Activated T-helper 9 cell treated with anti-CD3 and anti-CD28 coated beads, Interleukin-2, amount 50 U/mL, for 16 hours (primary cell): ENCODE data around the gene SS18L1.

Source experiments
- DNase-seq: peaks from one replicate; pipeline ENCODE4 v3.0.0-alpha.2; 2020; ENCODE audit warnings: low read depth

SS18L1 gene

DNA sequence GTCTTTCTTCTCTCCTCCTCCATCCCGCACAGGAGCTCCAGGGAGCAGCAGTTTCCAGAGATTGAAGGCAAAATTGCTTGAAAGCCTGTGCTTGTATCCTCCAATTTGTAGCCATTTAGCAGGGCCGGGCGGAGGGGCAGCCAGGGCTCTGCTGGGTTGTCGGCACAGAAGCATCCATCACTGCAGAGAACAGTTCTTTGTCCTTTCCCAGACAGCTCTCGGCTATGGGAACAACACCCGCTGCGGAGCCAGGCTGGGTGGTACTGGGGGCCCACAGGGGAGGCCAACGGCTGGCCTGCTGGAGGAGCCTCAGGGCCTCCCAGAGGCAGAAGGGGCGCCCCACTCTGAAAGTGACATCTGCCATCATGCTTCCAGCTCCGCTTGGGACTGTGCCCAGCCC lies 68.7 kb downstream of the SS18L1 start:
- DNase-seq, result no peak

DNA sequence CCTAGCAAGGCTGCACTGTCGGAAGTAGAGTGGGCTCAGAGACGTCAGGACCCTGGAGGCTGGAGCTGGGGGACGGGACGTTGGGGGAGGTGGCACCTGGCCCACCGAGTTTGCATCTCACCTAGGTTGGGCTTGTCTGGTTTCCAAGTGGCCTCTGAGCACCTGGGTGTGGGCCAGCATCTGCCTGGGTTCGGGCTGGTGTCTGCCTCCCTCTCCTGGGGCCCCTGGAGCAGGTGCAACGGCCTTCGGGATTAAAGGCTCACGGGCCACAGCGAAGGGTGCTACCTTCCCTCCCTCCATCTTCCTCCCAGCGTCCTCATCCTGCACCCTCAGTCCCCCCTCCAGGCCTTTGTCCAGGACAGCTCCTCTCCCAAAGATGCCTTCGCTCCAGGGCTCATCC lies 70.5 kb downstream of the SS18L1 start:
- no peak for DNase-seq

DNA sequence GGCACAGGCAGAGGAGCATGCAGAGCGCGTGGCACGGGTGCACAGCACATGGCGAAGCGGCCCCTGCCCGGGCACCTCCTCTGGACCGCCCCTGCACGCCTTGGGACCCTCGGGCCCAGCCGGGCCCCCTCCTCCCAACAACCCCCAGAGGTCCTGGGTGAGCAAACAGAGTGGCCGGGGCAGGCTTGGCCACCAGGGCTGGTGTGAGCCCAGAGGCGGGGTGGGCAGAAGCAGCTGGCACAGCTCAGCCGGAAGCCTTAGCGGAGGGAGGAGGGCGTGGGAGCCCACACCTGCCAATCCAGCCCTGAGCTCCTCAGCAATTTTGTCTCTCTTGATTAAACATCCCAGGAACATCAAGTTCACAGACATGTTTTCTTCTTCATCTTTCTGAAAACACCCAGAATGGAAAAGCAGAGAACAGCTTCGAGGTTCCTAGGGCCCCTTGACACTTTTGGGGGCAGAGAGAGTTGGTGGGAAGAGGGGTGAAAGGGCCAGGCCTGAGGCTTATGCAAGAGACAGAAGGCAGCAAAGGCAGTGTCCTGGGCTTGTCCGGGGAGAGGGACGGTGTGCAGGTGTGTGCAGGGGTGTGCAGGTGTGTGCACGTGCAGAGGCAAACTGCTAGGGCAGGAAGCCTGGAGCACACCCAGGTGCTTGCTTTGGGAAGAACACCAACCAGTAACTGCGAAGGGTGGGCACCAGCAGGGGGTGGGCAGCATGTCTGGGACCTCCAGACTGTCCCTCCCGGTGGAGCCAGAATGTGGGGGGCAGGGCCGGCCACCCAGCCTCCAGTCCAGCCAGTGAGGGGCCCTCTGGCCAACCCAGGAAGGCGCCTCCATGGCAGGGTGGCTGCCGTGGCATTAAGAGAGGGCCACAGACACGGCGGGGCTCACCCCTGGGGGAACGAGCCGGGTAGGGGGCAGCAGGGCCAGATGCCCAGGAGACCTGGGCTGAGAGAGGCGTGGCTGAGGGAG lies 71.7 kb downstream of the SS18L1 start:
- no peak for DNase-seq

DNA sequence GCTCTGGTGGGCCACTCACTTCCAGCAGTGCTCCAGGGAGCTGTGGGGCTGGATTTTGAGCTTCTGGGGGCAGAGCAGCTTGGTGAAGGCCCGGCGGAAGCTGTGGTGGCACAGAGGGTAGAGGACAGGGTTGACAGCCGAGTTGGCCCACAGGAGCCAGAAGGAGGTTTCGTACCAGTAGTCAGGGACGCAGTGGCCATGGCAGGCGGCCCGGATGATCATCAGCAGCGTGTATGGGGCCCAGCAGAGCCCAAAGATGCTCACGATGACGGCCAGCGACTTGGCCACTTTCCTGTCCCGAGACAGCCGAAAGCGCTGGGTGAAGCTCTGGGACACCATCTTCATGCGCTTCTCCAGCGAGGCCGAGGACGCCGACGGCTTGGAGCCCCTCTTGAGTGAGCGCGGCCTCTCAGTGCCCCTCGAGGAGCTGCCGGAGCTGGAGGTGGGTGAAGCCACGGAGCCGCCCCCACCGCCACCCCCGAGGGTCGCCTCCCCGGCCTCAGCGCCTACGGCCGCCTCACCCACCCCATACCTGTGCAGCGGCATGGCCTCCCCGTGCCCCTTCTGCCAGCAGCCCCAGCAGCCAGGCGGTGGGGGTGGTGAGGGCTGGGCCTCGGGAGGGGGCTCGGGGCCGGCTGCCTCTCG lies 72.5 kb downstream of the SS18L1 start:
- DNase-seq, result no peak

DNA sequence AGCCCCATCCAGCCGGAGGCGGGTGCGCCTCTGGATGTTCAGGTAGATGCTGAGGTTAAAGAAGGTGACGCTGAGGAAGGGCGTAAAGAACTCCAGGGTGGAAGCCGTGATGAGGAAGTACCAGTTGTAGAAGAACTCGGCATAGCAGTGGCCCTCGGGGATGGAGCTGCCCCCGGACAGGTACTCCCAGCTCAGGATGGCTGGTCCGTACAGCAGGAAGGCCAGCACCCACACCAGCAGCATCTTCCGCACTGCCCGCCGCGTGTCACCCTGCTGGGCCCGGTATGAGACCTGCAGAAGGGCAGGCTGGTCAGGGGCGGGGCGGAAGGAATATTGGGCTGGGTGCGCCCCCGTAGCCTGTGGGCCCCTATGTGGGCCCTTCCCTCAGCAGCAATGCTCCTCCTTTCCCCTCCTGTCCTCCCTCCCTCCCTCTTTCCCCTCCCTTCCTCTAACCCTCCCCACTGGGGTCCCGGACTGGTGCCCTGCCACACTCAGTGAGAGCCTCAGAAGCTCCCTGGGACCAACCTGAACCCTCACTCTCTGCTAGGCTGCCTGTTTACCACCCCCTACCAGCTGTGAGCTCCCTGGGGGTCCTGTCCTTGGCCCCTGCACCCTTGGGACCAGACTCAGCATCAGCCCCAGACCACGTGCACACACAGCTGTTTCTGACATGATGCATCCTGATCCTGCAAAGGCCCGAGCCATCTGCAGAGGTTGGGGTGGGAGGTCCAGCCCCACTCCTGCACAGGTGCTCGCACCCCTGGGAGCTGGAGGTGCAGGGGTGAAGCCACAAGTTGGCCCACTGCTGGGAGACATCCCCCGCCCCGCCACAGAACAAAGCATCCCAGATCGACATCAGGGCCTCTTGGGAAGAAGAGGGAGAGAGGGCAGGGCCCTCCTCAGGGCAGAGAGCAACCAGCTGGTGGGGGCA lies 73.3 kb downstream of the SS18L1 start:
- DNase-seq, result no peak

DNA sequence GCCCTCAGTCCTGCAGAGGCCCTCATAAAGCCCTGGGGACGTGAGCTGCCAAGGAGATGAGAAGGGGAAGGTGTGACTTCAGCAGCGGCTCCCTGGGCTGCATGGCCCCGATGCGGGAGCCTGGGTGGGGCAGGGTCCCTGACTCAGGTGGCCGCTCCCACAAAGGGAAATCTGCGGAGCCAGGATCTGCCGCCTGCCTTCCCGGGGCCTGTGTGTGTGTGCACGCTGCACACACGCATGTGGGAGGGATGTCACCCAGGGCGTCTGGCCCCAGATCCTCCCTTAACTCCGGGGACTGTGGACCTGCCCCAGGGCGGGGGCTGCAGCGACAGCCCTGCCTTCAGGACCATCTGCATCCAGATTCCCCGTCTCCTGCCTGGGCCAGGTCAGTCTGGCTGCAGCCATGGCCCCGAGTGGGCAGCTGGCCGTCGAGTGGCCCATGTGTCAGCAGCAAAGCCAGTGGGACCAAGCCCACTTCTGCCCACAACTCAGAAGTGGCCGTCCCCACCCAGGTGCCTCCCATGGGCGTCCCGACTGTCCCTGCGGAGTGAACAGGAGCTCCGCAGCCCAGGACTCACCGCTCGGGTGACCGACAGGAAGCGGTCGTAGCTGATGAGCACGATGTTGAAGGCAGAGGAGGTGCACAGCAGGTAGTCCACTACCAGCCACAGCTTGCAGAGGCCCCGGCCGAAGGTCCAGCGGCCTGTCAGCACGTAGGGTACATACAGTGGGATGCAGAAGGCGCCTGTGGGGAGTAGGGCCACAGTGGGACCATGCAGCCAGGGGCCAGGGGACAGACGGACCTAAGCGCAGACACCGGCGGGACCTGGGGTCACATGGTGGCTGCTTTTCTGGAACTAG lies 74.6 kb downstream of the SS18L1 start:
- no peak for DNase-seq

DNA sequence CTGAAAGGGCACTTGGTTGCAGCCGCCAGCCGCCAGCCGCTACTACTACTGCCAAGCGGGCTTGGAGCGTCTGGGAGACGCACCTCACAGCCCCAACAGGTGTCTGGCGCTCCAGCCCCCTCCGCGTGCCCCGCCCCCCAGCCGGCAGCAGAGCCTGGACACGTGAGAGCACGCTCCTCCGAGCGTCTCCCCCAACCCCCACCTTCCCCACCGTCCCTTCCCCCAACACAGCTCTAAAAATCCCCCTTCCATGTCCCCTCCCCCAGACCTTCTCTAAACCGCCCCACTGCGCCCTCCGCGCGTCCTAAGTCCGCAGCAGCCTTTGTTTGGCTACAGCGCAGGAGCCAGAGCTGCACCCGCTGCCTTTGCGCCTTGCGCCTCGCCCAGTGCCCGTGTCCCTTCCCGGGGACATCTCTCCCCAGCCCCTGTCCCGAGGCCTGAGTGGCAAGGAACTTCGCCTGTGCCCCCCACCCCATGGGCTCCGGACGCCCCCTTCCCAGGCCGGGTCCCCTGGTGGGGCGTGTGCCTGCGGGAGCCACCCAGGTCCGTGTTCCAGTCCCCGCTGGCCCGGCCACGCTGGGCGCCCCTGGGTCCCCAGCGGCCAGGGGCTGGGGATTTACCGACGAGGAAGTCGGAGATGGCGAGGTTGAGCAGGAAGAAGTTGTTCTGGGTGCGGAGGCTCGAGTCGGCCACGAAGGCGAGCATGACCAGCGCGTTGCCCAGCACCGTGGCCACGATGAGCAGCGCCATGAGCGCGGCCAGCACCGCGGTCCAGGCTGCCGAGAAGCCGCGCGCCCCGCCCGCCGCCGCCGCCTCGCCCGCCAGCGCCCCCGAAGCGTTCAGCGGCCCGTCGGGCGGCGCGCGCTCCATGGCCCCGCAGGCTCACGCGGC lies 75.8 kb downstream of the SS18L1 start:
- DNase-seq, result no peak

DNA sequence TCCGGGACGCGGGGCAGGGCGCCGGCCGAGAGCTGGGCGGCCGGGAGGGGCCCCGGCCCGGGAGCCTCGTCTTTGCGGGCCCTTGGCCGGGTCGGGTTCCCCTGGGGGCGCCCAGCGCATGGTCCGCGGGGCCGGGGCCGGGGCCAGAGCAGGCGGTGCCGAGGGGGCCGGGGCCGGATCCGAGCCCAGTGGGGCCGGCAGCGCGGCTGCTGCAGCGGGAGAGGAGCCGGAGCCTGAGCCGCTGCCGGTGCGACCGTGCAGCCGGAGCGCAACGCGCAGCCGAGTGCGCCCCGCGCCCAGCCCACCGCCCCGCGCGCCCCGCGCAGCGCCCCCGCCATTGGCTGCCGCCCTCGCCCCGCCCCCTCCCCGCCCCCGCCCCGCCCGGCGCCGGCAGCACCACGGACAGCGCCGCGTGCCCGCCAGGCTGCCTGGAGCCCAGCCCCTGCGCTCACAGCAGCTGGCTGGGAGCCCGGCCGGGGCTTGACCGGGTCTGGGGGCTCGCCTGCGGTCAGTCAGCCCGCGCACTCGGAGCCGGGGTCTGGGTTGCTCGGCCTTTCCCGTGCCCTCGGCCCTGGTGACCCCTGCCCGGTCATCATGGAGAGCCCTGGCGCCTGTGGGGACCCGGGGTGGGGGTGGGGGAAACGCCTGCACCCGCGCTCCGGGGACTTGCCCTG lies 76.6 kb downstream of the SS18L1 start, which contains the start of gene HRH3:
HRH3 (minus strand) TSS at position 287 of the 674 bp plus-strand sequence. CDS start 308 bp downstream, outside the sequence.
- peak; percentile 10 for DNase-seq

DNA sequence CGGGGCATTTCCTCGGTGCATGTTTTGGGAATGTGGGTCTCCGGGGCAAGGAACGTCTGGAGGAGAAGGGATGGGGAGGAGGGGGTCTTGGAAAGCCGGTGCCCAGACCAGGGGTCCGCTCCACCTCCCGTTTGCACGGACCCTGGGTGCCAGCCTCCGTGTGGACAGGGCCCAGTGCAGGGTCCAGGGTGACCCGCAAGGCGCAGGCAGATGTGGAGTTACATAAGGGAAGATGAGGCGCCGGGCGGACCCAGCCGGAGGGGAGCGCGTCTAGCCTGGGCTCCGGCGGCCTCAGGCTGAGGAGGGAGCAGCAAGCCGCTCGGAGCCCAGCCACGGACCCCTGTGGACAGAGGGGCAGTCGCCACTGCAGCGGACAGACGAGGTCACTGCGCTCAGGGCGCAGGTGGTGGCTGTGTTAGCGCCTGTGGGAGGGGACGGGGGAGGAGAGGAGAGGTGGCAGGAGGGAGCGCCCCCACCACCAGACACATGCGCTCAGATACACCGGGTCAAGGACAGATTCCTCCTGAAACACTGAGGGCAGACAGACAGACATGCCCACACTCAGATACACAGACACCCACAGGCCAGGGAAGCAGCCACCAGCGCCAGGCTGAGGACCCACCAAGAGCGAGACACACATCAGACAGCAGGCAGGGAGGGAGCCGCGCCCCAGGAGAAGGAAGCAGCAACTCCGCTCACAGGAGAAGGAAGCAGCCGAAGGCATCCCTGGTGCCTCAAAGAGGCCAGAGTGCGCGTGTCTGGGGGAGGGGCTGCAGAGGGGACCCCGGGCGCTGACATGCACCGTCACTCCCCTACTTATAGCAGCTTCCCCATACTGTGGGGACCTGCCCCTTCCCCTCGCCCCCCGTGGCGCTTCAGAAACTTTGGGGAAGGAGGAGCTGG lies 77.3 kb downstream of the SS18L1 start:
- no peak for DNase-seq

DNA sequence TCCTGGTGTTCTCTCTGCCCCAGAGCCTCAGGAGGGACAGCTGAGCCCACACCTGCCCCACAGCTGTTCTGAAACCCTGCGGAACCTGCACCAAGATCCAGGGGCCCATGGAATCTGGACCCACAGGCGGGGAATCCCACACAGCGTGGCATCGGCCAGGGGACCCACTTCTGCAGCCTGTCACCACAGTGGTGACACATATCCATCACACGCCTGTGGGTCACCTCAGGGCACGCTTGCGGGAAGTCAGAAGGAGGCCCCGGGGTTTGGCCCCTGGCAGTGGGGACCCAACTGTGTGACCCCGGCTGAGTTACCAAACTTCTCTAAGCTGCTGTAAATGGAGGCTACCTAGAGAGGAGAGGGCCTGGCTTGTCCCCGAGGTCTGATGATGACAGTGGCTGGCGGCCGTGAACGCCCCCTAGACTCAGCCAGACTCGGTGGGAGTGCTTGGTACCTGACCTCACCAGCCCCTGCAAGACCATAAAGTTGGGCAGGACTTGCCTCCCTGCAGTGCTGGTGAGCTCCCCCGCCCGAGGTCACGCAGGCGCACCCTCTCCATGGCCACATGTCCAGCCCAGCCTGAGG lies 78.8 kb downstream of the SS18L1 start:
- no peak for DNase-seq

DNA sequence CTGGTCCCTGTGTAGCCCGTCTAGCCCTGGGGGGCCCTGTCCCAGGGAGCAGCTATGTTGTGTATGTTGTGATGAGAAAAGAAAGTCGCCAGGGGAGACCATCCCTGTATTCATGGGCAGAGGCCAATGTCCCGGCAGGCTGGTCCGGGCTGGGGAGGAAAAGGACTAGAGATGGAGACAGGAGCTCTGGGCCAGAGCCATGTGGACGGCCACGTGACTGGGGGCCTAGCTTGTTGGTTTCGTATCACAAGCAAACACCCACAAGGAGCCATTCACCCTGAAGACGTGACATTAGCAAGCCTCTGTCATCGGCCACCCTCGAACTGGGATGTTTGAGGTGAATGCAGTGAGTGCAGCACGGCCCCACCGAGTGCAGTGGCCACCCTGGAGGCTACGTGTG lies 79.4 kb downstream of the SS18L1 start:
- DNase-seq, result no peak

DNA sequence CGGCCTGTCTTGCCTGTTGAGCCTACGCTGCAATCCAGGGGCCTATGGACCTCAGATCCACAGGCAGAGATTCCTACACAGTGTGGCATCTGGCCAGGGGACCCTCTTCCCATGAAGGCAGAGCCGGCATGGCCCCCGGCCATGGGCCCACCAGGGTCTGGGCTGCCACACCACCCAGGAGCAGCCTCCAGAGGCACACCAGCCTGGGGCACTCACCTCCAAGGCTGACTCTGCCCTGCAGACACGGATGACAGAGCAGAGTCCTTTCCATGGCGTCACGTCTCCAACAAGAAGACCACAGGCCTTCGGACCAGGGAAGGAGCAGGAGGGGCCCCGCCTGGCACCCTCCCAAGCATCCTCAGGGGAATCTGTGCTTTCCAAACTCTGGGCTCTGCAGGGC lies 80.0 kb downstream of the SS18L1 start:
- no peak for DNase-seq

DNA sequence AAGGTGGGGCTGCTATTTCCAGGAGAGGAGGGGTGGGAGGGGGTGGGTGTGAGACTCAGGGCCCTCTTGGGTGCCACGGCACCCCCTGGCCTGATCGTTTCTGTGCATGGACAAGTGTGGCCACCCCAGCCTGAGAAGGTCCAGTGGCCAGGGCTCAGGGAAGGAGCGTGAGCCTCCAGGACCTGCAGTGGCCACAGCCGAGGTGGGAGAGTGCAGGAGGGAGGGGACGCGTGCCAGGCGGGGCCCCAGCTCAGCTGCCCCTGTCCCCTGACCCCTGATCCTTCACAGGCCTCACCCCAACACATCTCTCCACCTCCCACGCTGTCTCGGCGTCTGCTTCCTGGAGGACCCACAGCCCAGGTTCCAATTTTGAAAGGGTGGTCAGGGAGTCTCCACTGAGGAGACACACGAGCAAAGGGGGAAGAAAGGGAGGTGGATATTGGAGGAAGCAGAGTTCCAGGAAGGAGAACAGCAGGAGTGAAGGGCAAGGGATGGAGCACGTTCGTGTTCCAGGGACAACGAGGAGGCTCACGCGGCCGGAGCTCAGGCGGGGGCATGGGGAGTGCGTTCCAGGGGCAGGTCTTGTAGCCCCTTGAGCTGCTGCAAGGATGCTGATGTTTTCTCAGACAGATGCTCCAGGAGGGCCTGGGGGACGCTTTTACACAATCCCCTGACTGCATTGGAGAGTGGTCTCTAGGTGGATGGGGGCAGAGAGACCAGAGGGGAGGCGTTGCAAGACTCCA lies 80.7 kb downstream of the SS18L1 start:
- DNase-seq, result no peak

DNA sequence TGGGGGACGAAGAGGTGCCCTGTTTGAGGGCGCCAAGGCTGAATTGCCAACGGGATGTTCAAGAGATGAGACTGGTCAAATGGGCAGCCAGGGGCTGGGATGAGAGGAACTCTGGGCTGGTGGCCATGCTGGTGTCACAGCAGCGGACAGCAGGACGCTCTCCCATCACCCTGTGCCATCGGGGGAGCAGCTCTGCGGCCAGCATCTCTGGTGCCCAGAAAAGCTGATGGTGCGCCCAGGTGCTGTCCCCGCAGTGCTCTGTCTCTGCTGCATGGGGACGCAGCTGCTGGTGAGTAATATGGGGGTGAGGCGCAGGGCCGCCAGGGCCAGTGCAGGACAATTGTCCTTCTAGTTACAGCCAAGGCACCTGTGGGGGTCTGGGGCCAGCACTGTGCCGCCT lies 81.5 kb downstream of the SS18L1 start:
- no peak for DNase-seq

DNA sequence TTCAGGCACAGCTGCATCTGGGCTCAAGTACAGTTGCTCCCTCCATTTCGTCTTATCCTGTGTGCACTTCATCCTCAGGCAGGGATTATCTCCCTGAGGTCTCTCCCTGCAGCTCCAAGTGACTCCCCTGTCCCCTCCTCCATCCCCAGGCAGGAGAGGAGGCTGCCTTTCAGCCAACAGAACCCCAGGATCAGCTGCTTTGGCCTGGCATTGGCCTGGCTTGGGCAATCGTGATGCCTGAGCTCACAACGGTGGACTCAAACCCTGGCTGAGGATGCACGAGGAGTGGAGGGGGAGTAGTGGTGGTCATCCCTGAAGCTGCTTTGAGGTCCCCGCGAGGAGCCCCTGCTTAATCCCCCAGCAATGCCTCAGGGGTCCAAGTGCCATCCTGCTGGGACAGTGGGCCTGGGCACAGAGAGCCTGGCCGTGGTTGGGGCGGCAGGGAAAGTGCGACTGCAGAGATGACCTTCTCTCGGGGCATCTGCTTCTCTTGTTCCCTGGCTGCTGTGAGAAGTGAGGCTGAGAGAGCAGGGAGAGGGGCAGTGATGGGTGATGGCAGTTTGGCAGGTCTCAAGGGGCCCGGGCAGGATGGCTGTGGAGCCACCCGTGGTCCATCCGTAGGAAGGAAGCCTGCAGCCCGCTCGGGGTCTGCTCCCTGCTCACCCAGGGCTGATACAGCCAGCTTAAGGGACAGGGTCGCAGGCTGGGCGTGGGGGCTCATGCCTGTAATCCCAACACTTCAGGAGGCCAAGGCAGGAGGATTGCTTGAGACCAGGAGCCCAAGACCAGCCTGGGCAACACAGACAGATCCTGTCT lies 82.5 kb downstream of the SS18L1 start:
- no peak for DNase-seq
